HG03354 (cell line): ENCODE measurements around the gene RHEB.

Source experiments
- ATAC-seq: cut with Tn5 transposase; IDR thresholded peaks from one replicate; pipeline ENCODE4 v1.9.1; 2021; ENCODE audit warnings: mild to moderate bottlenecking; ENCODE audit not compliant: unreplicated experiment, poor library complexity, severe bottlenecking

The RHEB gene

GRCh38 chr7:151506901-151507382 lies 12.8 kb downstream of the RHEB start:
- no peak for ATAC-seq

- no peak for ATAC-seq
Measured at GRCh38 chr7:151505836-151506468, 13.7 kb downstream of the RHEB start.

- no peak for ATAC-seq
Measured at GRCh38 chr7:151505433-151505832, 14.3 kb downstream of the RHEB start.

GRCh38 chr7:151504715-151505326 lies 14.9 kb downstream of the RHEB start:
- ATAC-seq = no peak

GRCh38 chr7:151503902-151504714 lies 15.6 kb downstream of the RHEB start:
- no peak for ATAC-seq

- no peak for ATAC-seq
Measured at GRCh38 chr7:151501676-151502075, 18.0 kb downstream of the RHEB start.

- ATAC-seq = no peak
Measured at GRCh38 chr7:151498495-151498894, 21.2 kb downstream of the RHEB start.

GRCh38 chr7:151497306-151497871 lies 22.3 kb downstream of the RHEB start:
- ATAC-seq = no peak

- no peak for ATAC-seq
Measured at GRCh38 chr7:151495360-151495759, 24.3 kb downstream of the RHEB start.

GRCh38 chr7:151494298-151495284 lies 25.1 kb downstream of the RHEB start:
- ATAC-seq = no peak

GRCh38 chr7:151493083-151493482 lies 26.6 kb downstream of the RHEB start:
- no peak for ATAC-seq

GRCh38 chr7:151491859-151492258 lies 27.8 kb downstream of the RHEB start:
- no peak for ATAC-seq

GRCh38 chr7:151490456-151491105 lies 29.1 kb downstream of the RHEB start:
- ATAC-seq = no peak

- no peak for ATAC-seq
Measured at GRCh38 chr7:151489498-151489897, 30.2 kb downstream of the RHEB start.

GRCh38 chr7:151488096-151488495 lies 31.6 kb downstream of the RHEB start:
- ATAC-seq = no peak

GRCh38 chr7:151487228-151487627 lies 32.5 kb downstream of the RHEB start:
- ATAC-seq = no peak

- ATAC-seq = no peak
Measured at GRCh38 chr7:151486074-151486473, 33.6 kb downstream of the RHEB start.

- ATAC-seq = peak; percentile 52
Measured at GRCh38 chr7:151484971-151485707, 34.6 kb downstream of the RHEB start.
